ENCODE results near the gene CFAP91.

GRCh38 chr3:119658994-119659393, 43.8 kb upstream of the CFAP91 start:
- TF ChIP-seq CTCF (IDR thresholded peaks at IDR 0.05; ENCODE audit: low read depth, low read length, missing input control) (no peak), TAF1 (conservative IDR thresholded peaks at IDR 0.05) (no peak), FOXA1 (IDR thresholded peaks at IDR 0.05) (no peak), YY1 (IDR thresholded peaks at IDR 0.05) (no peak), GABPA (IDR thresholded peaks at IDR 0.05 in 1 of 2, conservative IDR thresholded peaks at IDR 0.05 in 1 of 2) (no peak), EGR1 (IDR thresholded peaks at IDR 0.05; ENCODE audit: low read depth in 2 of 2) (no peak)
- TF ChIP-seq, protein P1, sequence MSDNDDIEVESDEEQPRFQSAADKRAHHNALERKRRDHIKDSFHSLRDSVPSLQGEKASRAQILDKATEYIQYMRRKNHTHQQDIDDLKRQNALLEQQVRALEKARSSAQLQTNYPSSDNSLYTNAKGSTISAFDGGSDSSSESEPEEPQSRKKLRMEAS (IDR thresholded peaks at IDR 0.05) = no peak
